HG03025 (cell line): ENCODE results near the gene LYL1.

Experiments
- ATAC-seq: cut with Tn5 transposase; IDR thresholded peaks from one replicate; pipeline ENCODE4 v1.9.1; 2021; ENCODE audit warnings: mild to moderate bottlenecking, moderate library complexity; ENCODE audit not compliant: unreplicated experiment, low FRiP score

Gene LYL1

GRCh38 chr19:13110099-13110610 is 7.5 kb upstream of the LYL1 start:
- ATAC-seq, result no peak

- no peak for ATAC-seq
Observed at GRCh38 chr19:13109361-13110098, 6.9 kb upstream of the LYL1 start.

- ATAC-seq, result no peak
Observed at GRCh38 chr19:13104848-13105711, 2.4 kb upstream of the LYL1 start.

- ATAC-seq, result no peak
Observed at GRCh38 chr19:13104360-13104847, 1.7 kb upstream of the LYL1 start.

DNA sequence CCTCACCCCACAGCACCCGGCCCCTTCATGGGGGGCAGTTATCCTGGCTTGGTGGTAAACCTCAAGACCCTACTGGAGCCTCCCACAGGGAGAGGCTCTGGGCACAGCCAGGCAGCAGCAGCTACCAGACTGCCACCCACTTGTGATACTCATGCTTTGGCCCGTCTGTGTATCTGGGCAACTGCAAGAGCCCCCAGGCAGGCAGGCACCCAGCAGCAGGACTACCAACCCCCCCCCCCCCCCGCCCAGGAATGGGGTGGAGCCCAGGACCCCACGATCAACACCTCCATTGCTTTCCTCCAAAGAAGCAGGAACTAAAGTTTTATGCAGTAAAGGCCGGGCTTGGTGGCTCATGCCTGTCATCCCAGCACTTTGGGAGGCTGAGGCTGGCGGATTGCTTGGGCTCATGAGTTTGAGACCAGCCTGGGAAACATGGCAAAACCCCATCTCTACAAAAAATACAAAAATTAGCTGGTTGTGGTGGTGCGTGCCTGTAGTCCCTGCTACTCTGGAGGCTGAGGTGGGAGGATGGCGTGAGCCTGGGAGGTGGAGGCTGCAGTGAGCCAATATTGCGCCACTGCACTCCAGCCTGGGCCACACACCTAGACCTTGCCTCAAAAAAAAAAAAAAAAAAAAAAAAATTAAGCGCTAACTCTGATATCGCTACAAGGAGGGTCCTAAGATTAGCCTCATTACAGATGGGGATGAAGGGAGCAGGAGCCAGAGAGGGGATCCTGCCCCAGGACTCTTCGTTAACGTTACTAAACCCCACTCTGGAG is 1.1 kb upstream of the LYL1 start:
- ATAC-seq, result no peak

DNA sequence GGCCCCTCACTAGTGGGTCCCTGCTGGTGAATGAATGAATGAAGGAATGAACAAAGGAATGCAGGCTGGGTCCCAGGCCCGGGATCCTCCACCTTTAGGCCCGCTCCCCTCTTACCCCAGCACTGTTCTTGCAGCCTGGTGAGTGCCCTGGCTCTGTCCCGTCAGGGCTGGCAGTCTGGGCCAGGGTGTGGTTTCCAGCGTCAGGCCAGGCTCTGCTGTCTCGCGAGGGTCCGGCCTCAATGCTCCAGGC is 317 bp downstream of the LYL1 start:
- ATAC-seq, result no peak

GRCh38 chr19:13101590-13102415 is 855 bp downstream of the LYL1 start:
- no peak for ATAC-seq

GRCh38 chr19:13100841-13101589 is 1.6 kb downstream of the LYL1 start:
- no peak for ATAC-seq

GRCh38 chr19:13100031-13100588 is 2.5 kb downstream of the LYL1 start:
- ATAC-seq, result no peak

- ATAC-seq, result no peak
Observed at GRCh38 chr19:13099073-13099999, 3.3 kb downstream of the LYL1 start.

DNA sequence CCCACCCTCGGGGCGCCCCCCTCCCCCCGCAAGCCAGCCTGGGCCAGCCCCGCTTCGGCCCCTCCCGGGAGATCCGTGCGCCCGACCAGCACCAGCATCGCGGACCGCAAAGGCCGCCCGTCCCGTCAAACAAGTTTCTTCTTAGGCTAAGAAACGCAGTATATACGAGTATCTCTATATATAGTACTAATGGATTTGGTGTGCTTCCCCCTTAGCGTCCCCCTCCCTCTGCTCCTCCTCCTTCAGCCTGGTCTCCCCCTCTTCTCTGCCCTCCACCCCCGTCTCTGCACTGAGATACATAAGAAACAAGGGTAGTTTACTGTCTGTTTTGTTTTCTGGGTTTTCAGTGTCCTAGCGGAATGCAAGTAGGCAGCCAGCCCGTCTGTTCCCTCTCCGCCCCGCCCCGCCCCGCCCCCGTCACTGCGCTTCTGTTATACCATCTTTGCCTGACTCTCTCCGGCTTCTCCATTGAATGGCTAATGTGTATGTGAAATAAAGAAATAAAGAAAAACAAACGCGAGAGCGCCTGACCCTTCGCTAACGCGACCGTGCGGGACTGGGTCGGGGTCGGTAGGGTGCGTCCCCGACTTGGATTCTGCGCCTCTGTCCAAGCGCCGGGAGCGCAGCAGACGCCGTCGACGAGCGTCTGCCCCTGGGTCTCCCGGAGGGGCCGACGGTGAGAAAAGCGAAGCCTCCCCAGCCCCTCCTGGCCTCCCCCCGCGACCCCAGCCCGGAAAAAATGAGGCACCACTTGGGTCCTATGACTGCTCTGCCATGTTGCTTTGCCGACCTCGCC is 4.2 kb downstream of the LYL1 start:
- ATAC-seq, result no peak

GRCh38 chr19:13097463-13098258 is 5.0 kb downstream of the LYL1 start:
- no peak for ATAC-seq

DNA sequence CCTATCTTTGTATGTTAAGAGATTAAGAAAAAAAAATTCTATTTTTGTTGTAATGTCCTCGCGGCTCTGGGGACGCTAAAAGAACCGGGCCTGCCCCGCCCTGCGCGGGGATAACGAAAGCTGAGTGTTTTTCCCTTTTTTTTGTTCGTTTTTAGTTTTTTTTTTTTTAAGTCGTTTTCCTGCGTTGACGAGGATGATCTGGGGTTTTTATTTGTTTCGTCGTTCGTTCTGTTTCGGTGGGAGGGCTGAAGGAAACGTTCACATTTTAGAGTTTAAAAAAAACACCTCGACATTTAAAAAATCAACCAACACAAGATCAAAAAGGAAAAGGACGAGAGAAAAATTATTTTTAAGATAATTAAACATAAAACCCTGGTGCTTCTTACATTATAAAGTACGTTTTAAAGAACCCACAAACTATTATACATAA is 5.6 kb downstream of the LYL1 start:
- no peak for ATAC-seq

GRCh38 chr19:13095934-13096927 is 6.4 kb downstream of the LYL1 start:
- no peak for ATAC-seq

GRCh38 chr19:13095393-13095784 is 7.3 kb downstream of the LYL1 start:
- no peak for ATAC-seq
